AG10803 (cell line): ENCODE results near the gene CCT4.
A peak's percentile ranks its signal among the peaks of the same experiment; 100 is the strongest.
"Not testable (repeated sequence)": the region's sequence is repeated elsewhere in the genome, so short reads cannot be mapped to it uniquely, and the experiment has no call there.

Experiments used
- DNase-seq: peaks from one replicate; pipeline ENCODE4 v3.0.0; 2010; ENCODE audit warnings: low read depth
- H3K4me3 ChIP-seq: 2 replicates; pipeline ENCODE4 v1.5.1; 2011; ENCODE audit warnings: mild to moderate bottlenecking, low read length, control low read depth
- TF ChIP-seq, protein P1 (sequence below): conservative IDR thresholded peaks from 2 replicates; pipeline ENCODE4 v1.5.1; 2011; ENCODE audit warnings: mild to moderate bottlenecking, low read length, control low read depth, inconsistent platforms

The CCT4 gene

DNA sequence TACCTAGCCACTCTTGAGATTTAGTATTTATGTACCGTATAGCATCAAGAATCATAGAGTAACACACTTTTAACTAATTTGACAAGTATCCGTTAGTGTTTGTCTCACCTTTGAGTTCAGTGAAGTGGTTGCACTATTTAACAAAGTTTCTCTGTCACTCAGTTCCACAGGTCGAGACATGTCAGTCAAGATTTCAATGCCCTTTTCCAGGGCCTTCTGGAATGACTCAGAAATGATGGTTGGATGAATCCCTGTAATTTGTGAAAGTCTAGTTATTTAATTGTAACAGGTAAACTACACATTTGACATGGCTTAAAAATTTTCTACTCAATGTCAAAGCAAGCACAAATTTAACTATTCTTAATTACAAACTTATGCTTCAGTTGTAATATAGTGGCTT, 9.7 kb downstream of the CCT4 start:
- no peak for DNase-seq
- TF ChIP-seq, protein P1, sequence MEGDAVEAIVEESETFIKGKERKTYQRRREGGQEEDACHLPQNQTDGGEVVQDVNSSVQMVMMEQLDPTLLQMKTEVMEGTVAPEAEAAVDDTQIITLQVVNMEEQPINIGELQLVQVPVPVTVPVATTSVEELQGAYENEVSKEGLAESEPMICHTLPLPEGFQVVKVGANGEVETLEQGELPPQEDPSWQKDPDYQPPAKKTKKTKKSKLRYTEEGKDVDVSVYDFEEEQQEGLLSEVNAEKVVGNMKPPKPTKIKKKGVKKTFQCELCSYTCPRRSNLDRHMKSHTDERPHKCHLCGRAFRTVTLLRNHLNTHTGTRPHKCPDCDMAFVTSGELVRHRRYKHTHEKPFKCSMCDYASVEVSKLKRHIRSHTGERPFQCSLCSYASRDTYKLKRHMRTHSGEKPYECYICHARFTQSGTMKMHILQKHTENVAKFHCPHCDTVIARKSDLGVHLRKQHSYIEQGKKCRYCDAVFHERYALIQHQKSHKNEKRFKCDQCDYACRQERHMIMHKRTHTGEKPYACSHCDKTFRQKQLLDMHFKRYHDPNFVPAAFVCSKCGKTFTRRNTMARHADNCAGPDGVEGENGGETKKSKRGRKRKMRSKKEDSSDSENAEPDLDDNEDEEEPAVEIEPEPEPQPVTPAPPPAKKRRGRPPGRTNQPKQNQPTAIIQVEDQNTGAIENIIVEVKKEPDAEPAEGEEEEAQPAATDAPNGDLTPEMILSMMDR = no peak

DNA sequence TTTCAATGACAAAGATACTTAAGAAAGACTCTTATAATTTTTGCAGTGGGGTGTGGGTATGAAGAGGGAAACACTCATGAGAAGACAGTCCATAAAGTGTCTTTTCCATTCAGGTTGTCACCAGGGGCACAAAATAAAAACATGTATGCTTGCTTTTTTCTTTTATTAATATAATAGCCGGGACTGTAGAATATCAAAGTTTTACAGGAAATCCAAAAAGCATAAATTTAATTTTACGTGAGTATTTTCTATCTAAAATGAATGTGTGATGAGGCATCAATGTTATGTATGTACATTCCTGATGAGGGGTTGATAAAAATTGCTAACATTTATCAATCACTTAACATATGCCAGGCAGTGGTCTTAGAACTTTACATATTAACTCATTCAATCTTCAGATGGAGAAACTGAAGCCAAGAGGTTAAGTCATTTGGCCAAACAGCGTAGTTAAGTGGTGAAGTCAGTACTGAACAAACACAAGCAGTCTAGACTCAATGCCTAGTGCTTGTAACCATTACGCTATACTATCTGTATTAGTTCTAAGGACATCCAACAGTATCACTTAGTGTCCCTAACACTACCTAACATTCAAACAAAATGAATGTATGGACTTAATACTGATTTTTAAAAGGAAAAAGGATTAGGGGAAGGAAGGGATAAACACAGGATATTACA, 10.7 kb downstream of the CCT4 start:
- H3K4me3 ChIP-seq = no peak overlapping the region
- TF ChIP-seq, protein P1 = no peak
- DNase-seq = no peak

More for the DNA sequence above, 9.7 kb downstream of the CCT4 start:
- H3K4me3 ChIP-seq = no peak overlapping the region

DNA sequence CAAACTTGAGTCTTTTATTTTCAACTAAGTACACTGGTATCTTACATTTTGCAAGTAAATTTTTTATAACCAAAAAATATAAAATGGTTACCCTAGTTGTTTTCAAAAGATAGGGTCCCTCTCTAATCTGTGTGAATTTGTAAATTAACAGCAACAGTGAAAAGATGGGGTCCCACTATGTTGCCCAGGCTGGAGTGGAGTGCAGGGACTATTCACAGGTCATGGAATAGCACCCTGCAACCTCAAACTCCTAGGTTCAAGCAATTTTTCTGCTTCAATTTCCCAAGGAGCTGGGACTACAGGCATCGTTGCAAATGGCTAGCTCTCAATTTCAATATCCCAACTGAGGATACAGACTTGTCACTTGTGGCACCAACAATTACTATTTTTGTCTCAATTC, 12.1 kb downstream of the CCT4 start:
- no peak for DNase-seq
- TF ChIP-seq, protein P1 = no peak
- H3K4me3 ChIP-seq = no peak overlapping the region

DNA sequence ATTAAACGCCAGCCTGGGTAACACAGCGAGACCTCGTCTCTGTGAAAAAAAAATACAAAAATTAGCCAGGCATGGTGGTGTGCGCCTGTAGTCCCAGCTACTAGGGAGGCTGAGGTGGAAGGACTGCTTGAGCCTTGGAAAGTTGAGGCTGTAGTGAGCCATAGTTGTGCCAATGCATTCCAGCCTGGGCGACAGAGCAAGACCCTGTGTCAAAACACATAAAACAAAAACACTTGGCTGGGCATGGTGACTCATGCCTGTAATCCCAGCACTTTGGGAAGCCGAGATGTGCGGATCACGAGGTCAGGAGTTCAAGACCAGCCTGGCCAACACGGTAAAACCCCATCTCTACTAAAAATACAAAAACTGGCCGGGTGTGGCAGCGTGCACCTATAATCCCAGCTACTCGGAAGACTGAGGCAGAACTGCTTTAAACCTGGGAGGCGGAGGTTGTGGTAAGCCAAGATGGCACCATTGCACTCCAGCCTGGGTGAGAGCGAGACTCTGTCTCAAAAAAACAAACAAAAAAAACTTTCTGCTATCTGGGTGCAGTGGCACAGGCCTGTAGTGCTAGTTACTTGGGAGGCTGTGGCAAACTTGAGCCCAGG, 21.9 kb downstream of the CCT4 start:
- not testable (repeated sequence) for H3K4me3 ChIP-seq, DNase-seq

DNA sequence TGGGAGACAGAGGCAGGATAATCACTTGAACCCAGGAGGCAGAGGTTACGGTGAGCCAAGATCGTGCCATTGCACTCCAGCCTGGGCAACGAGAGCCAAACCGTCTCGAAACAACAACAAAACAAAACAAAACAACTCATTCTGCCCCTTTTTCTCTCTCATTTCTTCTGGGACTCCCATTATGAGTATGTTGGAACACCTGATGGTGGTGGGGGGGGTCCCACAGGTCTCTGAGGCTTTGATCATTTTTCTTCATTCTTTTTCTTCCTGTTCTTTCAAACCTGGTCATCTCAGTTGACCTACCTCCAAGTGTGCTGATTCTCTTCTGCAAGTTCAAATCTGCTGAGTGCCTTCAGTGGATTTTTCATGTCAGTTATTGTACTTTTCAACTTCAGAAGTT, 26.4 kb downstream of the CCT4 start:
- no peak overlapping the region for H3K4me3 ChIP-seq
- TF ChIP-seq, protein P1 = no peak
- no peak for DNase-seq

DNA sequence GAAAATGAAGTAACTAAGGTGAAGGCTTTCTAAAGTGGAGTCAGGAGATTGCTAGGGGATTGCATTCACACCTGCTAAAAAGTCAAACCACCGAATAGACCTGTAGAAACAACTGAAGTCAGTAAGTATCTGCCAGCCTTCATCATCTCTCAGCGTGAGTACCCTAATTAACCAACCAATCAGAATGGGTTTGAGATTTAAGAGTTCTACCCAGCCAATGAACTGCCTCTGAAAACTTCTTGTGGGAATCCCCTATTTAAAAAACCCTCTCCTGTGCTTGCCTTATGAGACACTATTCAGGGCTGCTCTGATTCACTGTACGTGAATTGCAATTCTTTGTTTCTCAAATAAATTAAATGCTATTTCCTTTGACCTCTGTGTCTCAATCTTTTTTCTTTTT, 31.2 kb downstream of the CCT4 start:
- TF ChIP-seq, protein P1 = no peak
- no peak for DNase-seq
- no peak overlapping the region for H3K4me3 ChIP-seq

DNA sequence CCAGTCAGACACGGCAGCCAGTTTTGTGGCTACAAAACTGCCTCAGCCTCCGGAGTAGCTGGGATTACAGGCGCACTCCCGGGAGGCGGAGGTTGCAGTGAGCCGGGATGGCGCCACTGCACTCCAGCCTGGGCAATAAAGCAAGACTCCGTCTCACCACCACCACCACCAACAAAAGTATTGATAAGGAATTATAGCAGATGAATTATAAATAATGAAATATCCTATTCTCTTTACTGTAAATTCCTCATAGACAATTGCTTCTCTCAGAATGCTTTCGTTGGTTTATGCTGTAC, 33.2 kb downstream of the CCT4 start:
- no peak for DNase-seq
- H3K4me3 ChIP-seq = peak overlapping the region; percentile 94
- TF ChIP-seq, protein P1 = no peak
